Measurements from ENCODE around the gene PRKRA. TPM values are rescaled to one million over a fixed set of nuclear protein-coding genes. Genes with fewer than 3 reads are reported as not detected.
"Not testable (repeated sequence)": the region's sequence is repeated elsewhere in the genome, so short reads cannot be mapped to it uniquely, and the experiment has no call there.

The PRKRA gene
- total and polyA plus RNA-seq, 7 experiments from 2014 or later, result 40.8 to 113 (median 59.4) TPM

DNA sequence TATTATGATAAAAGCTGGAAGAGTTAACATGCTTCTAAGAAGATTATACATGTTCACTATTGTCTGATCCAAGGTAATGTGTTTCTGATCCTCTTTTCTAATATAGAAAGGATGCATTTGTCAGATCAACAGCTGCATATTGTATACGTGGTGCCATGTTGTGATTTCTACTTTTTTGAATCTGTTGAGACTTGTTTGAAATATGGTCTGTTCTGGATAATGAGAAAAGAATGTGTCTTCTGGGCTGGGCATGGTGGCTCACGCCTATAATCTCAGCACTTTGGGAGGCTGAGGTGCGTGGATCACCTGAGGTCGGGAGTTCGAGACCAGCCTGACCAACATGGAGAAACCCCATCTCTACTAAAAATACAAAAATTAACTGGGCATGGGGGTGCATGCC, 27.2 kb downstream of the PRKRA start:
- H3K9me3 ChIP-seq (ENCODE audit: control insufficient read depth in 2 of 3, low read length in 3 of 3); intact Hi-C loops (cut with micrococcal nuclease); H3K27me3 ChIP-seq (ENCODE audit: control insufficient read depth in 2 of 2, insufficient read depth in 2 of 2, low read length in 2 of 2); H3K4me3 ChIP-seq (ENCODE audit: low read length); H3K4me3 Mint-ChIP-seq; H3K27ac ChIP-seq (ENCODE audit: low read depth, low read length); H3K4me1 ChIP-seq (ENCODE audit: control insufficient read depth in 2 of 2, insufficient read depth in 2 of 2, low read length in 2 of 2); ATAC-seq; DNase-seq; H3K27me3 Mint-ChIP-seq; POLR2A ChIA-PET: not testable (repeated sequence)
- Mint-ChIP-seq H3K4me1 (peaks cover 0 to 12% (median 0%) of the 10 kb centered on the region in 7 donors), H3K36me3 (peaks cover 10 to 63% (median 50%) of the 10 kb centered on the region in 5 donors), H3K9me3 (peaks cover 3 to 37% (median 19%) of the 10 kb centered on the region in 11 donors), H3K27ac (peak overlapping the region in 1 of 9 donors; percentile 15)
- peaks cover 0 to 14% (median 0%) of the 10 kb centered on the region in 3 experiments for H3K36me3 ChIP-seq (ENCODE audit: control insufficient read depth in 2 of 3, insufficient read depth in 3 of 3, low read length in 3 of 3)
- CTCF ChIA-PET, result interaction anchor here (1.5 kb wide), 1 partner anchor 9 kb away, joined by 4 read pairs; no protein-coding TSS in a partner anchor

DNA sequence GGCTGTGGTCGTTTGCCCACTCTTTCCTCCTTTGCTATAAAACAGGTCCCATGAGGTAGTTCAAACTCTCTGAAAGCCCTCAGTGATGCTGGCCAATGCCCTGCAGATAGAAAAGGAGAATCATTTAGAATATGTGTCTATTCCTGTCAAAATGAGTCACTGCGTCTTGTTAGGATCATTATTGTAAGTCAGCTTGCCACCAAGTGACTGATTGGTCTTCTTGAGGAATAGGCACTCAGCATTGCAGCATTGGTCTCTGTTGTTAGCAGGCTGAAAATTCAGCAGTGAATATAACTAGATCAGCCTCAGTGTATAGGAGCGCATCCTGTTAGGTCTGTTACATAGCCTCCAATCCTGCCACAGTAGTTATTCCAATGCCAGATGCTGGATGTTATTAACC, 28.9 kb downstream of the PRKRA start:
- Mint-ChIP-seq H3K4me3 (no peak overlapping the region), H3K27ac (no peak overlapping the region), H3K36me3 (peaks cover 7 to 50% (median 41%) of the 10 kb centered on the region in 5 donors), H3K4me1 (peaks cover 0 to 22% (median 0%) of the 10 kb centered on the region in 7 donors), H3K9me3 (peaks cover 3 to 35% (median 19%) of the 10 kb centered on the region in 11 donors), H3K27me3 (no peaks in the 10 kb centered on the region)
- Histone ChIP-seq H3K27me3 (ENCODE audit: control insufficient read depth in 2 of 2, insufficient read depth in 2 of 2, low read length in 2 of 2) (no peaks in the 10 kb centered on the region), H3K27ac (ENCODE audit: low read depth, low read length) (no peak overlapping the region), H3K4me1 (ENCODE audit: control insufficient read depth in 2 of 2, insufficient read depth in 2 of 2, low read length in 2 of 2) (no peaks in the 10 kb centered on the region), H3K4me3 (ENCODE audit: low read length) (no peak overlapping the region), H3K9me3 (ENCODE audit: control insufficient read depth in 2 of 3, low read length in 3 of 3) (no peaks in the 10 kb centered on the region), H3K36me3 (ENCODE audit: control insufficient read depth in 2 of 3, insufficient read depth in 3 of 3, low read length in 3 of 3) (peaks cover 0 to 8% (median 0%) of the 10 kb centered on the region in 3 experiments)
- ATAC-seq, result no peak
- no peak for DNase-seq
- ChIA-PET POLR2A (no interaction called here), CTCF (no interaction called here)
- intact Hi-C loops (cut with micrococcal nuclease), result no loop called here

DNA sequence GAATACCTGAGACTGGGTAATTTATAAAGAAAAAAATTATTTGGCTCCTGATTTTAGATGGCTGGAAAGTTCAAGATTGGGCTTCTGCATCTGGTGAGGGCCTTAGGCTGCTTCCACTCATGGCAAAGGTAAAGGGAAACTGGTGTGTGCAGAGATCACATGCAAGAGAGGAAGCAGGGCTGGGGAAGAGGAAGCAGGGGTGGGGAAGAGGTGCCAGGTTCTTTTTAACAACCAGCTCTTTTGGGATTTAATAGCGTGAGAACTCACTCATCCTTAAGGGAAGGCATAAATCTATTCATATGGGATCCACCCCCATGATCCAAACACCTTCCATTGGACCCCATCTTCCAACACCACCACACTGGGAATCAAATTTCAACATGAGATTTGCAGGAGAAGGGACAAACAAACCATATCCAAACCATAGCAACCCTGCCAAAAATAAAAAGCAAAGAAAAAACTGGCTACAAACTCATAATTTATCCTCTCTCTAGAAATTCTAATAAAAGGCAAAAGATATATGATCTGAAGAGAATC, 30.4 kb downstream of the PRKRA start:
- Mint-ChIP-seq H3K4me3 (no peak overlapping the region), H3K27me3 (no peaks in the 10 kb centered on the region), H3K9me3 (peaks cover 0 to 21% (median 13%) of the 10 kb centered on the region in 11 donors), H3K36me3 (peaks cover 7 to 37% (median 26%) of the 10 kb centered on the region in 5 donors), H3K4me1 (peaks cover 0 to 36% (median 1%) of the 10 kb centered on the region in 7 donors), H3K27ac (no peak overlapping the region)
- no peaks in the 10 kb centered on the region for H3K9me3 ChIP-seq (ENCODE audit: control insufficient read depth in 2 of 3, low read length in 3 of 3)
- H3K27ac ChIP-seq (ENCODE audit: low read depth, low read length), result no peak overlapping the region
- H3K36me3 ChIP-seq (ENCODE audit: control insufficient read depth in 2 of 3, insufficient read depth in 3 of 3, low read length in 3 of 3), result no peaks in the 10 kb centered on the region
- ATAC-seq (no peak), DNase-seq (no peak)
- ChIA-PET POLR2A (no interaction called here), CTCF (interaction anchor here (1.5 kb wide), 1 partner anchor 30 kb away, joined by 5 read pairs; the partner anchor contains the start of genes PJVK and PRKRA)
- H3K4me1 ChIP-seq (ENCODE audit: control insufficient read depth in 2 of 2, insufficient read depth in 2 of 2, low read length in 2 of 2), result no peaks in the 10 kb centered on the region
- H3K4me3 ChIP-seq (ENCODE audit: low read length), result no peak overlapping the region
- H3K27me3 ChIP-seq (ENCODE audit: control insufficient read depth in 2 of 2, insufficient read depth in 2 of 2, low read length in 2 of 2), result no peaks in the 10 kb centered on the region
- intact Hi-C loops (cut with micrococcal nuclease), result no loop called here

DNA sequence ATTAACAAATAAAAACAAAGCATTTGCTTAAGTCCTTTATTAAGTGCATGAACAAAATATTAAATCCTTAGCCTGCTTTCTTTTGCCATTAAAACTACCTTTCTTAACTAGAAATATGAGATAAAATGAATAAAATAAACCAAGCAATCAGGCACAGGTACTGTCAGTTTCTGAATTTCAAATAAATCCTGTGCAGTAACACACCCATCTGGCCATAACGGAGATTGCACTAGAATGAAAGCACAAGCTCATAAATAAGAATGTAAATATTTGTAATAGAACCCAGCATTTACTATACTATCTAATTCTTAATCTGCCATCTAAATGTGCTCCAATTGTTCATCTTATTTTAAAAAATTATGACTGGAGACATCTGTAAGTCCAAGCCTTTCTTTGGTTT, 31.9 kb downstream of the PRKRA start:
- POLR2A ChIA-PET, result interaction anchor here (1.8 kb wide), 1 partner anchor 31 kb away, joined by 4 read pairs; the partner anchor contains the start of gene PRKRA
- ATAC-seq, result no peak
- DNase-seq, result no peak

DNA sequence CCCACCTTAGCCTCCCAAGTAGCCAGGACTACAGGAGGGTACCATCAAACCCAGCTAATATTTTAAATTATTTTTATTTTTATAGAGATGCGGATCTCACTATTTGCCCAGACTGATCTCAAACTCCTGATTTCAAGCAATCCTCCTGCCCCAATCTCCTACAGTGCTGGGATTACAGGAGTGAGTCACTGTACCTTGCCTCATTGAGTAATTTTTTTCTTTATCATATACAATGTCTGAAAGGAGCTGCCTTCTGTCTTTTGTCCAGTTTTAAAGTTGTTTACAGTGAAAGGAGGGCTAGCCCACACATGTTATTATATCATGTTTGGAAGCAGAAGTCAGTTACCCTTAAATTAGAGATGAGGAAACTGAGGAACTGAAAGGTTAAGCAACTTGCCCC, 32.5 kb downstream of the PRKRA start:
- Histone ChIP-seq H3K27ac (ENCODE audit: low read depth, low read length) (no peak overlapping the region), H3K4me3 (ENCODE audit: low read length) (no peak overlapping the region), H3K36me3 (ENCODE audit: control insufficient read depth in 2 of 3, insufficient read depth in 3 of 3, low read length in 3 of 3) (no peaks in the 10 kb centered on the region), H3K27me3 (ENCODE audit: control insufficient read depth in 2 of 2, insufficient read depth in 2 of 2, low read length in 2 of 2) (no peaks in the 10 kb centered on the region), H3K4me1 (ENCODE audit: control insufficient read depth in 2 of 2, insufficient read depth in 2 of 2, low read length in 2 of 2) (peaks cover 6 to 7% of the 10 kb centered on the region in 2 donors), H3K9me3 (ENCODE audit: control insufficient read depth in 2 of 3, low read length in 3 of 3) (no peaks in the 10 kb centered on the region)
- peaks cover 5 to 48% (median 16%) of the 10 kb centered on the region in 7 donors for H3K4me1 Mint-ChIP-seq
- H3K27ac Mint-ChIP-seq, result no peak overlapping the region
- ChIA-PET CTCF (interaction anchor here (1.0 kb wide), 1 partner anchor 23 kb away, joined by 3 read pairs; no protein-coding TSS in a partner anchor), POLR2A (interaction anchor here (1.8 kb wide), 1 partner anchor 32 kb away, joined by 4 read pairs; the partner anchor contains the start of gene PRKRA)
- peaks cover 0 to 4% (median 0%) of the 10 kb centered on the region in 11 donors for H3K9me3 Mint-ChIP-seq
- no peaks in the 10 kb centered on the region for H3K27me3 Mint-ChIP-seq
- ATAC-seq (no peak), DNase-seq (no peak)
- intact Hi-C loops (cut with micrococcal nuclease), result loop anchor here in 1 of 2 donors (10.0 kb wide), 1 partner anchor 224 kb away; the partner anchor contains the start of gene OSBPL6
- no peak overlapping the region for H3K4me3 Mint-ChIP-seq
- H3K36me3 Mint-ChIP-seq, result peaks cover 0 to 18% (median 9%) of the 10 kb centered on the region in 5 donors

More for the DNA sequence above, 31.9 kb downstream of the PRKRA start:
- Histone ChIP-seq H3K27ac (ENCODE audit: low read depth, low read length) (no peak overlapping the region), H3K36me3 (ENCODE audit: control insufficient read depth in 2 of 3, insufficient read depth in 3 of 3, low read length in 3 of 3) (no peaks in the 10 kb centered on the region), H3K27me3 (ENCODE audit: control insufficient read depth in 2 of 2, insufficient read depth in 2 of 2, low read length in 2 of 2) (no peaks in the 10 kb centered on the region), H3K9me3 (ENCODE audit: control insufficient read depth in 2 of 3, low read length in 3 of 3) (no peaks in the 10 kb centered on the region), H3K4me1 (ENCODE audit: control insufficient read depth in 2 of 2, insufficient read depth in 2 of 2, low read length in 2 of 2) (peaks cover 6 to 7% of the 10 kb centered on the region in 2 donors), H3K4me3 (ENCODE audit: low read length) (no peak overlapping the region)
- intact Hi-C loops (cut with micrococcal nuclease), result loop anchor here in 1 of 2 donors (10.0 kb wide), 1 partner anchor 224 kb away; the partner anchor contains the start of gene OSBPL6
- Mint-ChIP-seq H3K4me1 (peaks cover 4 to 45% (median 12%) of the 10 kb centered on the region in 7 donors), H3K4me3 (no peak overlapping the region), H3K27me3 (no peaks in the 10 kb centered on the region), H3K36me3 (peaks cover 0 to 23% (median 13%) of the 10 kb centered on the region in 5 donors), H3K9me3 (peaks cover 0 to 7% (median under 1%) of the 10 kb centered on the region in 11 donors), H3K27ac (no peak overlapping the region)
- CTCF ChIA-PET, result interaction anchor here (0.8 to 1.5 kb wide), 3 partner anchors 12 to 32 kb away, joined by 3 to 5 read pairs (median 3); partner anchors contain the start of genes PJVK and PRKRA

DNA sequence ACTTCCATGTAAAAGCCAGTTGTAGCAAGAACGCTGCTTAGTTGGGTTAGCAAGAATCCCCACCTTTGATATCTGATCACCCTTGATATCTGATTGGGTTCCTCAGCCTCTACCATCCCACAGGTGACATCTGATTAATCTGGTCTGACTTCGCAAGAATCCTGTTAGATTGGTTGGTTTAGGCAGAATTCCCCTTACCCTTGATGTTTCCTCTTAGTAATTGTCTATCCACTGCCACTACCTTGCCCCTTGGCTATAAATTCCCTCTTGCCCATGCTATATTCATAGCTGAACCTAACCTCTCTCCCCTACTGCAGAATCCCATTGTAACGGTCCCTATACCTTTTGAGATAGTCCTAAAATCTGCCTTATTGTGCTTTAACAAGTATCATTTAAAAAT, 33.1 kb downstream of the PRKRA start:
- CTCF ChIA-PET, result interaction anchor here (1.0 kb wide), 1 partner anchor 23 kb away, joined by 3 read pairs; no protein-coding TSS in a partner anchor
- ATAC-seq (no peak), DNase-seq (no peak)
- no peaks in the 10 kb centered on the region for H3K27me3 ChIP-seq (ENCODE audit: control insufficient read depth in 2 of 2, insufficient read depth in 2 of 2, low read length in 2 of 2)
- intact Hi-C loops (cut with micrococcal nuclease), result loop anchor here in 1 of 2 donors (10.0 kb wide), 1 partner anchor 223 kb away; the partner anchor contains the start of gene OSBPL6
- Mint-ChIP-seq H3K4me3 (no peak overlapping the region), H3K27me3 (no peaks in the 10 kb centered on the region), H3K36me3 (peaks cover 0 to 17% (median 6%) of the 10 kb centered on the region in 5 donors), H3K9me3 (peaks cover 0 to 4% (median 0%) of the 10 kb centered on the region in 11 donors), H3K27ac (no peak overlapping the region), H3K4me1 (peaks cover 5 to 53% (median 21%) of the 10 kb centered on the region in 7 donors)
- POLR2A ChIA-PET, result no interaction called here
- H3K4me1 ChIP-seq (ENCODE audit: control insufficient read depth in 2 of 2, insufficient read depth in 2 of 2, low read length in 2 of 2), result peaks cover 6 to 7% of the 10 kb centered on the region in 2 donors
- H3K9me3 ChIP-seq (ENCODE audit: control insufficient read depth in 2 of 3, low read length in 3 of 3), result no peaks in the 10 kb centered on the region
- no peaks in the 10 kb centered on the region for H3K36me3 ChIP-seq (ENCODE audit: control insufficient read depth in 2 of 3, insufficient read depth in 3 of 3, low read length in 3 of 3)
- no peak overlapping the region for H3K4me3 ChIP-seq (ENCODE audit: low read length)
- no peak overlapping the region for H3K27ac ChIP-seq (ENCODE audit: low read depth, low read length)
